H1 (cell line): ENCODE data around the gene NELL2. TPM values are rescaled to one million over a fixed set of nuclear protein-coding genes. Genes with fewer than 3 reads are reported as not detected.
A peak's percentile ranks its signal among the peaks of the same experiment; 100 is the strongest.

Experiments used
- CTCF ChIA-PET: fragments of 300-600 bp; sonication (Branson Sonifier 250); formaldehyde crosslinking; loops from one replicate; lab custom pipeline; 2021; ENCODE audit not compliant: partially characterized antibody; lab: Charles Lee
- POLR2A ChIA-PET: fragments of 300-600 bp; sonication (Branson Sonifier 250); formaldehyde crosslinking; loops from one replicate; lab custom pipeline; 2021; ENCODE audit warnings: inconsistent platforms; ENCODE audit not compliant: partially characterized antibody; lab: Charles Lee
- DNase-seq, 2 experiments: peaks; one replicate each; pipeline versions ENCODE4 v3.0.0 to v3.0.0-alpha.2; 2010 to 2022; ENCODE audit warnings: low spot score in 2 of 2, low read depth in 1 of 2, mixed read lengths in 1 of 2
- FAIRE-seq: peaks from 2 replicates; lab custom pipeline; 2011; peaks lifted over from hg19 to GRCh38; lab: Jason Lieb, UNC
- H2AFZ ChIP-seq: 2 replicates; pipeline ENCODE4 v1.8.1; 2012; ENCODE audit warnings: low read length, inconsistent platforms
- H2AK5ac ChIP-seq: 2 replicates; pipeline ENCODE4 v1.6.1; 2013; ENCODE audit warnings: low read depth, low read length
- H2BK120ac ChIP-seq: replicated peaks from 2 replicates; pipeline ENCODE3; 2013; ENCODE audit warnings: low read depth, low read length, inconsistent platforms
- H2BK12ac ChIP-seq: 2 replicates; pipeline ENCODE4 v1.6.1; 2013; ENCODE audit warnings: low read depth, low read length
- H2BK15ac ChIP-seq: 2 replicates; pipeline ENCODE4 v1.6.1; 2013; ENCODE audit warnings: low read length
- H2BK20ac ChIP-seq: 2 replicates; pipeline ENCODE4 v1.6.1; 2013; ENCODE audit warnings: low read length
- H2BK5ac ChIP-seq: 2 replicates; pipeline ENCODE4 v1.6.1; 2013; ENCODE audit warnings: low read depth, low read length
- H3K14ac ChIP-seq: 2 replicates; pipeline ENCODE4 v1.6.1; 2013; ENCODE audit warnings: inconsistent platforms; ENCODE audit not compliant: insufficient read length
- H3K18ac ChIP-seq: 2 replicates; pipeline ENCODE4 v1.6.1; 2013; ENCODE audit warnings: low read length; ENCODE audit errors: extremely low read depth
- H3K23ac ChIP-seq: 2 replicates; pipeline ENCODE4 v1.6.1; 2013; ENCODE audit warnings: inconsistent platforms; ENCODE audit not compliant: insufficient read length
- H3K23me2 ChIP-seq: 2 replicates; pipeline ENCODE4 v1.6.1; 2013; ENCODE audit warnings: low read depth, low read length
- H3K27ac ChIP-seq: 2 replicates; pipeline ENCODE4 v1.6.1; 2011; ENCODE audit warnings: low read depth, low read length, inconsistent platforms
- H3K27me3 ChIP-seq, 4 experiments: replicated peaks in 1 of 4; 1 replicate in 1 of 4; 2 replicates in 3 of 4; pipeline versions ENCODE4 v1.6.1 to v1.8.1; 2011 to 2013; ENCODE audit warnings: low read length in 3 of 4, mild to moderate bottlenecking in 3 of 4, inconsistent platforms in 2 of 4, mixed read lengths in 2 of 4, moderate library complexity in 1 of 4; ENCODE audit not compliant: control insufficient read depth in 3 of 4, insufficient read depth in 3 of 4; ENCODE audit errors: extremely low read depth in 1 of 4
- H3K36me3 ChIP-seq, 4 experiments: 2 replicates each; pipeline versions ENCODE4 v1.6.1 to v1.8.1; 2011 to 2013; ENCODE audit warnings: mild to moderate bottlenecking in 4 of 4, low read length in 3 of 4, moderate library complexity in 2 of 4, control low read depth in 1 of 4, inconsistent platforms in 1 of 4; ENCODE audit not compliant: insufficient read depth in 4 of 4, control insufficient read depth in 2 of 4
- H3K4ac ChIP-seq: replicated peaks from 2 replicates; pipeline ENCODE3; 2013; ENCODE audit warnings: low read length, low read depth, mixed read lengths, inconsistent platforms; ENCODE audit not compliant: insufficient read length
- H3K4me1 ChIP-seq, 4 experiments: replicated peaks in 1 of 4; 1 replicate in 1 of 4; 2 replicates in 3 of 4; pipeline versions ENCODE4 v1.6.1 to v1.8.1; 2011 to 2013; ENCODE audit warnings: low read length in 3 of 4, inconsistent platforms in 2 of 4, mixed read lengths in 1 of 4; ENCODE audit not compliant: insufficient read depth in 4 of 4, control insufficient read depth in 3 of 4
- H3K4me2 ChIP-seq, 2 experiments: 2 replicates each; pipeline versions ENCODE4 v1.6.1 to v1.8.1; 2011 to 2013; ENCODE audit warnings: low read depth in 2 of 2, low read length in 2 of 2, control low read depth in 1 of 2, inconsistent platforms in 1 of 2, mild to moderate bottlenecking in 1 of 2; ENCODE audit not compliant: insufficient read depth in 1 of 2
- H3K4me3 ChIP-seq, 4 experiments: fragments of 200-600, 300-600 bp in 1 of 4; sonication (generic), shearing (Covaris generic), sonication (Bioruptor Twin) in 1 of 4; 2 replicates each; pipeline versions ENCODE4 v1.5.1 to v1.8.1; 2011 to 2016; ENCODE audit warnings: low read length in 4 of 4, low read depth in 3 of 4, control low read depth in 2 of 4, inconsistent platforms in 2 of 4, mild to moderate bottlenecking in 2 of 4, mixed read lengths in 1 of 4, moderate library complexity in 1 of 4; ENCODE audit not compliant: insufficient read depth in 2 of 4; ENCODE audit errors: extremely low read depth in 1 of 4
- H3K56ac ChIP-seq: replicated peaks from 2 replicates; pipeline ENCODE3; 2013; ENCODE audit warnings: low read depth, mild to moderate bottlenecking, mixed read lengths, low read length, inconsistent platforms; ENCODE audit not compliant: insufficient read length
- H3K79me1 ChIP-seq: 2 replicates; pipeline ENCODE4 v1.6.1; 2013; ENCODE audit warnings: low read depth, low read length, control low read depth
- H3K79me2 ChIP-seq, 2 experiments: 2 replicates each; pipeline versions ENCODE4 v1.6.1 to v1.8.1; 2012 to 2013; ENCODE audit warnings: low read length in 2 of 2, mild to moderate bottlenecking in 2 of 2, inconsistent platforms in 1 of 2; ENCODE audit not compliant: insufficient read depth in 2 of 2, control insufficient read depth in 1 of 2
- H3K9ac ChIP-seq, 4 experiments: replicated peaks in 1 of 4; 1 replicate in 1 of 4; 2 replicates in 3 of 4; pipeline versions ENCODE4 v1.6.1 to v1.8.1; 2011 to 2013; ENCODE audit warnings: low read depth in 3 of 4, low read length in 3 of 4, control low read depth in 2 of 4, mild to moderate bottlenecking in 2 of 4, moderate library complexity in 2 of 4, inconsistent platforms in 1 of 4; ENCODE audit errors: extremely low read depth in 1 of 4
- H3K9me3 ChIP-seq, 2 experiments: 2 replicates each; pipeline versions ENCODE4 v1.6.1 to v1.8.1; 2012 to 2013; ENCODE audit warnings: mild to moderate bottlenecking in 2 of 2, moderate library complexity in 2 of 2, control low read depth in 1 of 2, inconsistent platforms in 1 of 2, low read depth in 1 of 2, low read length in 1 of 2, mixed read lengths in 1 of 2; ENCODE audit not compliant: insufficient read depth in 2 of 2
- H4K20me1 ChIP-seq, 2 experiments: replicated peaks in 1 of 2; 2 replicates each; pipeline versions ENCODE3 to v1.8.1; 2011 to 2013; ENCODE audit warnings: inconsistent platforms in 2 of 2, low read length in 2 of 2, mild to moderate bottlenecking in 1 of 2; ENCODE audit not compliant: insufficient read depth in 2 of 2, control insufficient read depth in 1 of 2
- H4K5ac ChIP-seq: 2 replicates; pipeline ENCODE4 v1.6.1; 2013; ENCODE audit warnings: low read length, low read depth, mixed read lengths, inconsistent platforms; ENCODE audit not compliant: insufficient read length
- H4K8ac ChIP-seq: 2 replicates; pipeline ENCODE4 v1.8.0; 2013; ENCODE audit warnings: mild to moderate bottlenecking, moderate library complexity, low read length, inconsistent platforms; ENCODE audit not compliant: insufficient read depth; ENCODE audit errors: extremely low read depth
- H4K91ac ChIP-seq: replicated peaks from 2 replicates; pipeline ENCODE3; 2013; ENCODE audit warnings: low read length, mixed read lengths, inconsistent platforms; ENCODE audit not compliant: insufficient read length
- SP2 ChIP-seq: IDR thresholded peaks from 2 replicates; pipeline ENCODE4 v1.6.1; 2012; ENCODE audit warnings: mild to moderate bottlenecking, low read length, inconsistent platforms
- SRF ChIP-seq: IDR thresholded peaks from 2 replicates; pipeline ENCODE4 v1.6.1; 2011; ENCODE audit warnings: mild to moderate bottlenecking, low read depth, low read length, moderate library complexity
- WGBS, 2 experiments: shearing (Covaris generic) in 1 of 2; methylation state at CpG; one replicate each; pipeline versions ENCODE4 v1.1.6 to v1.1.7; 2013 to 2015; ENCODE audit warnings: low lambda C conversion rate in 2 of 2, mixed read lengths in 2 of 2, inconsistent platforms in 1 of 2, low coverage in 1 of 2, missing lambda C conversion rate in 1 of 2; ENCODE audit not compliant: insufficient replicate concordance in 2 of 2, insufficient coverage in 1 of 2, insufficient read length in 1 of 2; ENCODE audit errors: extremely low coverage in 1 of 2, missing lambda C conversion rate in 1 of 2; 5-methylcytosine and 5-hydroxymethylcytosine counted together
- polyA plus RNA-seq, 7 experiments: library from polyadenylated mRNA; depleted of rRNA in 3 of 7; stranded (reverse) in 5 of 7; unstranded in 2 of 7; fragments of >200 nt in 5 of 7; fragments of 200-250 nt in 2 of 7; gene quantifications; 1 replicate in 5 of 7; 2 replicates in 1 of 7; 4 replicates in 1 of 7; pipeline versions ENCODE4 v1.2.1 to v1.2.3, GENCODE V29; 2011 to 2013; ENCODE audit warnings: missing spikeins in 2 of 7, mixed read lengths in 2 of 7
- total RNA-seq: library from RNA; stranded (reverse); fragmentation: NEBNext Ultra II Directional; extraction: Animal tissue kit (Norgen Biotek cat#: 25700); gene quantifications from 2 replicates; pipeline ENCODE4 v1.2.1, GENCODE V29; 2021
- TF ChIP-seq, protein P1 (sequence below): IDR thresholded peaks from 2 replicates; pipeline ENCODE4 v1.6.1; 2011; ENCODE audit warnings: low read length, improper control_type of control experiment

Gene NELL2
- total and polyA plus RNA-seq, 2 of the 8 experiments (the other 6 are each of a cell fraction or from before 2014, with no cell fraction given), result 54.2 to 56.8 TPM

DNA sequence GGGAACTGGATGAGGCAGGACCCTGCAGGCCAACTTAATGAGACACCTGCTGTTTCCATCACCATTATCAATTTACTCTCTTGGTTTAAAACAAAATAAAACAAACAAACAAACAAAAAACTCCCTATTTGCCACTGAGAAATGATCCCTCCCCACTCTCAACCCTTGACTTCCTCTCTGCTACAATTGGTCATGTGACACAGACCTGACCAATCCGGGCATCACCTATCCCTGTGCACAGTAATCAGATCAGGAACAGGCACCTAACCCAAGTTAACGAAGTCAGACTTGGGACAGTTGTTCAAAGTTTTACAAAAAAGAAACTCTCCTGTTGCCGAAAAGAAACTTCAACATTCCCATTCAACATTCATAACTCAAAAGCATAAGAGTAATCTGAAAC is 58.4 kb downstream of the NELL2 start:
- H2AK5ac ChIP-seq, result no peak overlapping the region
- no peak overlapping the region for H3K4me3 ChIP-seq
- H2AFZ ChIP-seq, result no peak overlapping the region
- H4K91ac ChIP-seq, result no peak overlapping the region
- H3K4me1 ChIP-seq, result peaks cover 0 to 3% (median 0%) of the 10 kb centered on the region in 4 experiments; a peak in 1 of 7 replicates
- no peak overlapping the region for H2BK20ac ChIP-seq
- no peaks in the 10 kb centered on the region for H3K23me2 ChIP-seq
- H3K9me3 ChIP-seq, result no peaks in the 10 kb centered on the region
- H3K79me1 ChIP-seq, result no peaks in the 10 kb centered on the region
- no peak overlapping the region for H3K23ac ChIP-seq
- H2BK12ac ChIP-seq, result no peak overlapping the region
- H3K14ac ChIP-seq, result no peak overlapping the region
- no peak overlapping the region for H4K8ac ChIP-seq
- no peak overlapping the region for H4K5ac ChIP-seq
- POLR2A ChIA-PET, result no interaction called here
- H3K27ac ChIP-seq, result no peak overlapping the region
- H3K36me3 ChIP-seq, result no peaks in the 10 kb centered on the region; a peak in 1 of 8 replicates
- no peak overlapping the region for H2BK15ac ChIP-seq
- FAIRE-seq, result no peak
- DNase-seq, result no peak
- no peak overlapping the region for H3K18ac ChIP-seq
- H4K20me1 ChIP-seq, result peaks cover 0 to 1% of the 10 kb centered on the region in 2 experiments
- peaks cover 0 to 7% of the 10 kb centered on the region in 2 experiments; a peak in 2 of 4 replicates for H3K79me2 ChIP-seq
- 90% methylated on average over 3 of the region's 3 CpGs; no CpG with 5 or more reads in 1 of the 2 experiments for WGBS, 2 experiments
- no peak overlapping the region for H2BK120ac ChIP-seq
- CTCF ChIA-PET, result no interaction called here
- no peak overlapping the region for H3K4me2 ChIP-seq
- H3K9ac ChIP-seq, result no peak overlapping the region
- H2BK5ac ChIP-seq, result no peak overlapping the region
- H3K56ac ChIP-seq, result no peak overlapping the region
- TF ChIP-seq, protein P1, sequence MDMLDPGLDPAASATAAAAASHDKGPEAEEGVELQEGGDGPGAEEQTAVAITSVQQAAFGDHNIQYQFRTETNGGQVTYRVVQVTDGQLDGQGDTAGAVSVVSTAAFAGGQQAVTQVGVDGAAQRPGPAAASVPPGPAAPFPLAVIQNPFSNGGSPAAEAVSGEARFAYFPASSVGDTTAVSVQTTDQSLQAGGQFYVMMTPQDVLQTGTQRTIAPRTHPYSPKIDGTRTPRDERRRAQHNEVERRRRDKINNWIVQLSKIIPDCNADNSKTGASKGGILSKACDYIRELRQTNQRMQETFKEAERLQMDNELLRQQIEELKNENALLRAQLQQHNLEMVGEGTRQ, result 0 out of 2 replicates have a peak, but pooled peaks have one; percentile 35
- TF ChIP-seq SRF, result no peak
- no peak for TF ChIP-seq SP2
- TF ChIP-seq, all 59 proteins: peak for 1
- H3K27me3 ChIP-seq, result no peaks in the 10 kb centered on the region
- H3K4ac ChIP-seq, result no peak overlapping the region
